Measurements from ENCODE around the gene PSTPIP1. TPM values are rescaled to one million over a fixed set of nuclear protein-coding genes. Genes with fewer than 3 reads are reported as not detected.

The PSTPIP1 gene
- total RNA-seq, 1 experiment from 2014 or later, result not detected

- H3K9me2 ChIP-seq (replicated peaks; ENCODE audit: low read length), result no peaks in the 10 kb centered on the region
- peaks cover 6% of the 10 kb centered on the region; the same call in 1 of the 2 replicates for H3K4me1 ChIP-seq (ENCODE audit: insufficient read depth, low read length)
- no peak overlapping the region for H3K9ac ChIP-seq (ENCODE audit: low read length)
- no peak overlapping the region for H3K4me2 ChIP-seq (ENCODE audit: low read length)
- ChIA-PET POLR2A (ENCODE audit: unreplicated experiment) (no interaction called here), CTCF (no interaction called here)
- no peak overlapping the region for H3K27ac ChIP-seq (ENCODE audit: low read length)
- no peaks in the 10 kb centered on the region for H3F3A ChIP-seq (ENCODE audit: low read length, unreplicated experiment)
- BruUV-seq (replicated peaks), result no TSS peak
- H3K9me3 ChIP-seq (ENCODE audit: low read length), result no peaks in the 10 kb centered on the region
- H3K27me3 ChIP-seq (ENCODE audit: low read length), result no peaks in the 10 kb centered on the region
- H3K4me3 ChIP-seq (ENCODE audit: low read length), result no peak overlapping the region
- no peaks in the 10 kb centered on the region for H4K20me1 ChIP-seq (ENCODE audit: low read length)
- H3K79me2 ChIP-seq (ENCODE audit: low read length), result no peaks in the 10 kb centered on the region
- intact Hi-C loops (cut with micrococcal nuclease), result no loop called here
- no peaks in the 10 kb centered on the region for H3K36me3 ChIP-seq (ENCODE audit: low read depth, low read length)
- DNase-seq (no peak), ATAC-seq (no peak)
- TF ChIP-seq EZH2phosphoT487 (IDR thresholded peaks at IDR 0.05; ENCODE audit: borderline replicate concordance, low read length), result no peak
- TF ChIP-seq CTCF (conservative IDR thresholded peaks at IDR 0.05; ENCODE audit: low read depth, low read length), result no peak
- no peak for TF ChIP-seq EZH2 (IDR thresholded peaks at IDR 0.05; ENCODE audit: low read length, unreplicated experiment)
- H2AFZ ChIP-seq (ENCODE audit: low read length), result no peak overlapping the region
Observed at GRCh38 chr15:77025083-77025901, 30.4 kb downstream of the PSTPIP1 start.

- H3K9ac ChIP-seq (ENCODE audit: low read length), result no peak overlapping the region
- no peaks in the 10 kb centered on the region for H3K27me3 ChIP-seq (ENCODE audit: low read length)
- DNase-seq (no peak), ATAC-seq (no peak)
- H3K4me2 ChIP-seq (ENCODE audit: low read length), result no peak overlapping the region
- H2AFZ ChIP-seq (ENCODE audit: low read length), result no peak overlapping the region
- POLR2A ChIA-PET (ENCODE audit: unreplicated experiment), result no interaction called here
- CTCF ChIA-PET, result no interaction called here
- H3K9me3 ChIP-seq (ENCODE audit: low read length), result no peaks in the 10 kb centered on the region
- BruUV-seq (replicated peaks), result no TSS peak
- H3K4me3 ChIP-seq (ENCODE audit: low read length), result no peak overlapping the region
- intact Hi-C loops (cut with micrococcal nuclease), result no loop called here
- H3K9me2 ChIP-seq (replicated peaks; ENCODE audit: low read length), result no peaks in the 10 kb centered on the region
- H3K27ac ChIP-seq (ENCODE audit: low read length), result no peak overlapping the region
- no peak for TF ChIP-seq CTCF (conservative IDR thresholded peaks at IDR 0.05; ENCODE audit: low read depth, low read length)
- TF ChIP-seq EZH2phosphoT487 (IDR thresholded peaks at IDR 0.05; ENCODE audit: borderline replicate concordance, low read length), result no peak
- no peak for TF ChIP-seq EZH2 (IDR thresholded peaks at IDR 0.05; ENCODE audit: low read length, unreplicated experiment)
- no peaks in the 10 kb centered on the region for H4K20me1 ChIP-seq (ENCODE audit: low read length)
- H3K79me2 ChIP-seq (ENCODE audit: low read length), result no peaks in the 10 kb centered on the region
- H3F3A ChIP-seq (ENCODE audit: low read length, unreplicated experiment), result no peaks in the 10 kb centered on the region
- peaks cover 6% of the 10 kb centered on the region; the same call in 1 of the 2 replicates for H3K4me1 ChIP-seq (ENCODE audit: insufficient read depth, low read length)
- H3K36me3 ChIP-seq (ENCODE audit: low read depth, low read length), result no peaks in the 10 kb centered on the region
Observed at GRCh38 chr15:77025941-77026411, 31.1 kb downstream of the PSTPIP1 start.

- no peak for DNase-seq
- Histone ChIP-seq H4K20me1 (ENCODE audit: low read length) (no peaks in the 10 kb centered on the region), H3K27ac (ENCODE audit: low read length) (no peak overlapping the region), H3K4me2 (ENCODE audit: low read length) (no peak overlapping the region), H2AFZ (ENCODE audit: low read length) (no peak overlapping the region), H3K36me3 (ENCODE audit: low read depth, low read length) (no peaks in the 10 kb centered on the region), H3K9me3 (ENCODE audit: low read length) (no peaks in the 10 kb centered on the region), H3K4me1 (ENCODE audit: insufficient read depth, low read length) (peaks cover 5% of the 10 kb centered on the region; the same call in 1 of the 2 replicates), H3K9ac (ENCODE audit: low read length) (no peak overlapping the region), H3K27me3 (ENCODE audit: low read length) (no peaks in the 10 kb centered on the region), H3K79me2 (ENCODE audit: low read length) (no peaks in the 10 kb centered on the region), H3F3A (ENCODE audit: low read length, unreplicated experiment) (no peaks in the 10 kb centered on the region), H3K4me3 (ENCODE audit: low read length) (no peak overlapping the region), H3K9me2 (replicated peaks; ENCODE audit: low read length) (no peaks in the 10 kb centered on the region)
- intact Hi-C loops (cut with micrococcal nuclease), result no loop called here
- no TSS peak for BruUV-seq (replicated peaks)
- ChIA-PET POLR2A (ENCODE audit: unreplicated experiment) (no interaction called here), CTCF (no interaction called here)
- no peak for TF ChIP-seq EZH2phosphoT487 (IDR thresholded peaks at IDR 0.05; ENCODE audit: borderline replicate concordance, low read length)
- no peak for TF ChIP-seq EZH2 (IDR thresholded peaks at IDR 0.05; ENCODE audit: low read length, unreplicated experiment)
- TF ChIP-seq CTCF (conservative IDR thresholded peaks at IDR 0.05; ENCODE audit: low read depth, low read length), result no peak
- ATAC-seq, result no peak
Observed at GRCh38 chr15:77026501-77027110, 31.7 kb downstream of the PSTPIP1 start.
